ENCODE data around the gene LRRC47.

The LRRC47 gene

GRCh38 chr1:3731583-3732433, 64.5 kb downstream of the LRRC47 start:
- no peak for DNase-seq

GRCh38 chr1:3730543-3731247, 65.6 kb downstream of the LRRC47 start:
- no peak for DNase-seq

DNA sequence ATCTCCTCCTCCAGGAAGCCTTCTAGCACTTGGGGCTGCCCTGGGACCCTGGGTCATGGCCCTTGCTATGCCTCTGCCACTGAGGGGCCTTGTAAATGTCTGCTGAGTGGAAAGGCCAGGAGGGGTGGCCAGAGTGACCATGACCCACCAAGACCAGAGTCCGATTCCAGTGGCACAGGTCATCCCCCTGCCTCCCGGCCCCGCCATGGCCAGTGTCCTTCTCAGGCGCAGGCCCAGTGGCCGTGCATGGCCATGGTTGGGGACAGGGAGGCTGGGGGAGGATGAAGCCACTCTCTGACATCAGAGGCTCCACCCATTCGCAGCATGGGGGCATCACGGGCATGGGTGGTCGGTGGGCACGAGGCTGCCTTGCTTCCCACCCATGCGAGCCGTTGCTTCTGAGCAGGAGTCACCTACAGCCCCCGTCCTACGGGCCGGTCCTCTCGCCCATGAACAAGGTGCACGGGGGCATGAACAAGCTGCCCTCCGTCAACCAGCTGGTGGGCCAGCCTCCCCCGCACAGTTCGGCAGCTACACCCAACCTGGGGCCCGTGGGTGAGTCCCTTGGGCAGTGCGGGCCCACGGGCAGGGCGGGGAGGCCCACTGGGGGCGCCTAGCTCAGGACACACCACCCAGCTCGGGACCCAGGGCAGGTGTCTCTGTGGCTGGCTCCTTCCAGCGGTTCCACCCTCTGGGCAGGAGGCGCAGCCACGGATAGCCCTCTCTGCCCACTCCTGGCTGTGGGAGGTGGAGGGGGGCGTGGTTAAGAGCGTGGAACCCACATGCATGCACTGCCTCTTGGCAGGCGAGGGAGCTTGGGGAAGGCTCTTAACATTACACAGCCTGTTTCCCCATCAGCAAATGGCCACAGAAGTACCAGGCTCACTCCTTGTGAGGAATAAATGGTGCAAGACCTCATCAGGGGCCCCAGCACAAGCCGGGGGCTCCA, 66.4 kb downstream of the LRRC47 start:
- no peak for DNase-seq

All from NCI-H1048 (cell line).